HG03558 (cell line): ENCODE results near the gene NISCH.
A peak's percentile ranks its signal among the peaks of the same experiment; 100 is the strongest.

Experiments
- ATAC-seq: cut with Tn5 transposase; IDR thresholded peaks from one replicate; pipeline ENCODE4 v1.9.1; 2021; ENCODE audit warnings: moderate number of reproducible peaks; ENCODE audit not compliant: unreplicated experiment; ENCODE audit errors: extremely low read depth

NISCH gene

GRCh38 chr3:52434491-52435115 lies 20.8 kb upstream of the NISCH start:
- no peak for ATAC-seq

GRCh38 chr3:52435246-52436101 lies 19.9 kb upstream of the NISCH start:
- no peak for ATAC-seq

- no peak for ATAC-seq
Observed at GRCh38 chr3:52436500-52437149, 18.8 kb upstream of the NISCH start.

GRCh38 chr3:52437326-52438103 lies 17.9 kb upstream of the NISCH start:
- no peak for ATAC-seq

- ATAC-seq, result no peak
Observed at GRCh38 chr3:52438104-52438376, 17.4 kb upstream of the NISCH start.

- no peak for ATAC-seq
Observed at GRCh38 chr3:52438579-52439425, 16.6 kb upstream of the NISCH start.

GRCh38 chr3:52439426-52440248 lies 15.8 kb upstream of the NISCH start:
- ATAC-seq, result no peak

- ATAC-seq, result no peak
Observed at GRCh38 chr3:52440249-52440551, 15.2 kb upstream of the NISCH start.

GRCh38 chr3:52440671-52441070 lies 14.7 kb upstream of the NISCH start:
- no peak for ATAC-seq

GRCh38 chr3:52441091-52441771 lies 14.2 kb upstream of the NISCH start:
- no peak for ATAC-seq

GRCh38 chr3:52441772-52442332 lies 13.6 kb upstream of the NISCH start:
- ATAC-seq, result no peak

GRCh38 chr3:52442409-52443267 lies 12.8 kb upstream of the NISCH start:
- ATAC-seq, result no peak

- ATAC-seq, result no peak
Observed at GRCh38 chr3:52443268-52443610, 12.2 kb upstream of the NISCH start.

- ATAC-seq, result no peak
Observed at GRCh38 chr3:52443791-52444687, 11.4 kb upstream of the NISCH start.

GRCh38 chr3:52444860-52445793 lies 10.3 kb upstream of the NISCH start, which contains the start of gene SEMA3G:
Gene SEMA3G, minus strand, starts transcription at chr3:52445103. Its CDS starts 76 bp downstream, at chr3:52445027.
- ATAC-seq, result peak; percentile 82
